GM12878 (cell line): ENCODE measurements around the gene CEP63. TPM values are rescaled to one million over a fixed set of nuclear protein-coding genes. Genes with fewer than 3 reads are reported as not detected.

Source experiments
- ATAC-seq: fragments of 200-7000 bp; cut with Tn5 transposase; 3 replicates; pipeline ENCODE4 v1.9.1; 2020; ENCODE audit warnings: mild to moderate bottlenecking, moderate library complexity
- BruUV-seq: library from RNA; stranded (reverse); fragments of 400-500 nt; replicated peaks from 2 replicates; lab custom pipeline; 2021; lab: Mats Ljungman, UMichigan
- CTCF ChIA-PET: fragments of 300-600 bp; sonication (Branson Sonifier 250); formaldehyde crosslinking; extraction: SDS; loops from one replicate; lab custom pipeline; 2021; ENCODE audit warnings: inconsistent platforms; lab: Yijun Ruan, JAX
- POLR2A ChIA-PET: fragments of 350-600 bp; formaldehyde crosslinking; extraction: SDS; loops from one replicate; lab custom pipeline; 2021; ENCODE audit warnings: inconsistent platforms; lab: Charles Lee
- RAD21 ChIA-PET: fragments of 300-600 bp; sonication (Branson Sonifier 250); formaldehyde crosslinking; loops from one replicate; lab custom pipeline; 2023; ENCODE audit warnings: antibody characterized with exemption; ENCODE audit not compliant: unreplicated experiment; lab: Charles Lee
- SMC1A ChIA-PET: fragments of 300-600 bp; sonication (Branson Sonifier 250); formaldehyde crosslinking; loops from one replicate; lab custom pipeline; 2023; ENCODE audit not compliant: unreplicated experiment, uncharacterized antibody; lab: Charles Lee
- DNase-seq: peaks from one replicate; pipeline ENCODE4 v3.0.0-alpha.2; 2011; ENCODE audit warnings: low read depth, low spot score
- FAIRE-seq: peaks from 3 replicates; lab custom pipeline; 2011; peaks lifted over from hg19 to GRCh38; lab: Jason Lieb, UNC
- H2AFZ ChIP-seq: 2 replicates; pipeline ENCODE4 v1.6.0; 2011; ENCODE audit warnings: low read depth, low read length, control low read depth; ENCODE audit not compliant: control insufficient read depth
- H3K27ac ChIP-seq: 2 replicates; pipeline ENCODE4 v1.5.1; 2011; ENCODE audit warnings: control low read depth; ENCODE audit not compliant: control insufficient read depth, insufficient read depth
- H3K27me3 ChIP-seq, 2 experiments: replicated peaks in 1 of 2; 2 replicates each; pipeline versions ENCODE4 v1.6.0 to v1.6.1; 2011; ENCODE audit warnings: low read length in 1 of 2; ENCODE audit not compliant: control insufficient read depth in 2 of 2, insufficient read depth in 2 of 2
- H3K36me3 ChIP-seq, 2 experiments: 2 replicates each; pipeline ENCODE4 v1.5.1; 2011; ENCODE audit warnings: low read length in 1 of 2; ENCODE audit not compliant: control insufficient read depth in 2 of 2, insufficient read depth in 2 of 2
- H3K4me1 ChIP-seq: 2 replicates; pipeline ENCODE4 v1.6.1; 2011; ENCODE audit warnings: mild to moderate bottlenecking, low read length, moderate library complexity, mixed read lengths; ENCODE audit not compliant: control insufficient read depth, insufficient read depth
- H3K4me2 ChIP-seq: 2 replicates; pipeline ENCODE4 v1.6.0; 2011; ENCODE audit warnings: control low read depth; ENCODE audit not compliant: control insufficient read depth, insufficient read depth
- H3K4me3 ChIP-seq: fragments of 200-600 bp; sonication (generic); 2 replicates; pipeline ENCODE4 v1.5.1; 2016
- H3K79me2 ChIP-seq: 2 replicates; pipeline ENCODE4 v1.6.0; 2011; ENCODE audit warnings: low read length; ENCODE audit not compliant: control insufficient read depth, insufficient read depth
- H3K9ac ChIP-seq: 2 replicates; pipeline ENCODE4 v1.8.0; 2011; ENCODE audit warnings: low read length, control low read depth, mixed read lengths; ENCODE audit not compliant: control insufficient read depth, insufficient read depth
- H3K9me3 ChIP-seq: replicated peaks from 3 replicates; pipeline ENCODE4 v1.5.1; 2011; ENCODE audit warnings: mild to moderate bottlenecking, low read length; ENCODE audit not compliant: control insufficient read depth, insufficient read depth
- H4K20me1 ChIP-seq: 2 replicates; pipeline ENCODE4 v1.6.0; 2011; ENCODE audit not compliant: control insufficient read depth, insufficient read depth
- ASH2L ChIP-seq: fragments of 300-600, 200-600 bp; sonication (generic); IDR thresholded peaks from 2 replicates; pipeline ENCODE4 v1.6.1; 2017; ENCODE audit warnings: low read depth, mild to moderate bottlenecking, borderline replicate concordance
- CREM ChIP-seq: IDR thresholded peaks from 2 replicates; pipeline ENCODE4 v1.6.1; 2014; ENCODE audit warnings: antibody characterized with exemption, low read depth
- ESRRA ChIP-seq: IDR thresholded peaks from 2 replicates; pipeline ENCODE4 v1.6.1; 2012; ENCODE audit warnings: mild to moderate bottlenecking, low read length, improper control_type of control experiment
- EZH2 ChIP-seq: IDR thresholded peaks from 2 replicates; pipeline ENCODE4 v1.6.1; 2012; ENCODE audit warnings: low read depth, mild to moderate bottlenecking, control low read depth, inconsistent platforms, low read length, borderline replicate concordance; ENCODE audit not compliant: control insufficient read depth
- FOXK2 ChIP-seq: fragments of 450-650 bp; IDR thresholded peaks from 2 replicates; pipeline ENCODE4 v1.6.1; 2017; ENCODE audit warnings: mild to moderate bottlenecking, moderate library complexity
- HDGF ChIP-seq: fragments of 450-650 bp; IDR thresholded peaks from 2 replicates; pipeline ENCODE4 v1.6.1; 2016; ENCODE audit warnings: antibody characterized with exemption
- KAT2A ChIP-seq: conservative IDR thresholded peaks from 2 replicates; pipeline ENCODE4 v1.6.1; 2011; ENCODE audit warnings: low read depth, low read length; ENCODE audit not compliant: control insufficient read depth
- MYB ChIP-seq: fragments of 150-350 bp; IDR thresholded peaks from 2 replicates; pipeline ENCODE4 v1.6.1; 2014; ENCODE audit warnings: mild to moderate bottlenecking, low read depth, low read length, borderline replicate concordance
- NFYA ChIP-seq: IDR thresholded peaks from 2 replicates; pipeline ENCODE4 v1.6.1; 2011; ENCODE audit warnings: low read depth, mild to moderate bottlenecking, low read length, improper control_type of control experiment, borderline replicate concordance
- SIX5 ChIP-seq: IDR thresholded peaks from 2 replicates; pipeline ENCODE4 v1.6.1; 2011; ENCODE audit warnings: mild to moderate bottlenecking, low read depth, low read length, moderate library complexity; ENCODE audit not compliant: severe bottlenecking
- SMARCA5 ChIP-seq: fragments of 450-650 bp; IDR thresholded peaks from 2 replicates; pipeline ENCODE4 v1.6.1; 2017; ENCODE audit warnings: mild to moderate bottlenecking
- TARDBP ChIP-seq: IDR thresholded peaks from 2 replicates; pipeline ENCODE4 v1.6.1; 2016; ENCODE audit warnings: borderline replicate concordance
- ZNF207 ChIP-seq: fragments of 450-650 bp; IDR thresholded peaks from 2 replicates; pipeline ENCODE4 v1.6.1; 2014; ENCODE audit warnings: antibody characterized with exemption, mild to moderate bottlenecking, borderline replicate concordance
- WGBS: methylation state at CpG from one replicate; pipeline ENCODE4 v1.1.6; 2016; ENCODE audit warnings: low lambda C conversion rate; ENCODE audit not compliant: insufficient replicate concordance, insufficient coverage; ENCODE audit errors: missing lambda C conversion rate; 5-methylcytosine and 5-hydroxymethylcytosine counted together
- in situ Hi-C: fragments of 300-500 bp; cut with MboI; formaldehyde crosslinking; loops from 9 replicates; pipeline ENCODE4 v1.14.3; 2018; ENCODE audit warnings: mixed read lengths
- intact Hi-C: fragments of 100-400 bp; cut with micrococcal nuclease; formaldehyde crosslinking; loops from one replicate; pipeline ENCODE4 v1.14.2; 2022; ENCODE audit not compliant: unreplicated experiment
- polyA plus RNA-seq, 11 experiments: library from polyadenylated mRNA; depleted of rRNA in 4 of 11; unstranded in 6 of 11; stranded (reverse) in 5 of 11; fragments of >200 nt; fragmentation: Nextera tagmentation in 4 of 11; fragmentation: Illumina TruSeq in 1 of 11; extraction: Ambion mirVana in 4 of 11; extraction: Trizol in 1 of 11; gene quantifications; 1 replicate in 1 of 11; 2 replicates in 10 of 11; pipeline versions ENCODE4 v1.2.1 to v1.2.3, GENCODE V29; 2011 to 2016; ENCODE audit warnings: inconsistent platforms in 2 of 11, missing spikeins in 2 of 11, low read depth in 1 of 11
- total RNA-seq, 4 experiments: library from RNA; depleted of rRNA in 3 of 4; stranded (reverse); fragments of >200 nt in 3 of 4; fragmentation: Illumina TruSeq in 1 of 4; extraction: Trizol in 1 of 4; gene quantifications; 2 replicates each; pipeline versions ENCODE4 v1.2.1 to v1.2.3, GENCODE V29; 2013 to 2021
- TF ChIP-seq, protein P1 (sequence below): IDR thresholded peaks from 2 replicates; pipeline ENCODE4 v1.6.1; 2012; ENCODE audit warnings: low read depth, low read length, improper control_type of control experiment
- TF ChIP-seq, protein P2 (sequence below): fragments of 450-650 bp; formaldehyde crosslinking; IDR thresholded peaks from 2 replicates; pipeline ENCODE4 v1.5.0; 2022; ENCODE audit warnings: mild to moderate bottlenecking, missing genetic modification characterization
- TF ChIP-seq, protein P3 (sequence below): IDR thresholded peaks from 2 replicates; pipeline ENCODE4 v1.6.1; 2012; ENCODE audit warnings: low read depth, low read length, improper control_type of control experiment
- TF ChIP-seq, protein P4 (sequence below): fragments of 150-350 bp; IDR thresholded peaks from 2 replicates; pipeline ENCODE4 v1.6.1; 2014; ENCODE audit warnings: mild to moderate bottlenecking, low read depth, low read length

The CEP63 gene
- total and polyA plus RNA-seq, 10 of the 15 experiments (the other 5 are each of a cell fraction or from before 2014, with no cell fraction given), result 14.0 to 36.9 (median 26.8) TPM

DNA sequence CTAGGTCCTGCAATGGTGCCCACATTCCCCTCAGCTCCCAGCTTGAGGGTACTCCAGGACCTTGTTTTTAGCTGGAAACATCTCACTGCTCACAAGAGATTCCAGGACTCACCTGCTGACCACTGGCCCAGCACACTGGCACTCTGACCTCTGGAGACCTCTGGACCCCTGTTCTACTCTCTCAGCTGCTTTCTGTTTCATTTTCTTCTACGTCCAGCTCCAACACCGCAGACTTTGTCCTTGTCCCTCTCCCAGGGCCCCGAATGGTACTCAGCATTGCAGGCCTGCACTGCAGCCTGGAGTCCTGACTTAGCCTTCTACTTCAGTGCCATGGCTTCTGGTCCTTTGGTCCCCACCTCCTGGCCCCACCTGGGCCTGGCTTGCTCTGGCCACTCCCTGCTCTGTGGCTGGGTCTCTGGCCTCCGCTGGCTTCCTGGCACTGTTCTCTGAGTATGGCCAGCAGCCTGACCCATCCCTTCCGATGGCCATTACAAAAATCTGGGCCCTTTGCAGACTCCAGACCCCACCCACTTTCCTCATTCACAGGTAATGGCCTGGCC, 137.0 kb downstream of the CEP63 start:
- Histone ChIP-seq H3K79me2 (no peaks in the 10 kb centered on the region), H3K36me3 (no peaks in the 10 kb centered on the region), H3K4me2 (no peak overlapping the region), H3K4me3 (no peak overlapping the region), H3K4me1 (no peaks in the 10 kb centered on the region), H3K9me3 (no peaks in the 10 kb centered on the region), H3K27ac (no peak overlapping the region), H4K20me1 (no peaks in the 10 kb centered on the region), H3K9ac (no peak overlapping the region), H2AFZ (no peak overlapping the region), H3K27me3 (no peaks in the 10 kb centered on the region; a peak in 2 of 4 replicates)
- FAIRE-seq (no peak), DNase-seq (no peak), ATAC-seq (no peak)
- ChIA-PET POLR2A (no interaction called here), CTCF (no interaction called here), RAD21 (no interaction called here), SMC1A (no interaction called here)
- in situ Hi-C loops (no loop called here), intact Hi-C loops (no loop called here)
- no TSS peak for BruUV-seq
- 51% methylated on average over 5 of the region's 5 CpGs for WGBS
- no peak for TF ChIP-seq KAT2A
- TF ChIP-seq MYB, result no peak
- no peak for TF ChIP-seq ASH2L
- TF ChIP-seq, protein P1, sequence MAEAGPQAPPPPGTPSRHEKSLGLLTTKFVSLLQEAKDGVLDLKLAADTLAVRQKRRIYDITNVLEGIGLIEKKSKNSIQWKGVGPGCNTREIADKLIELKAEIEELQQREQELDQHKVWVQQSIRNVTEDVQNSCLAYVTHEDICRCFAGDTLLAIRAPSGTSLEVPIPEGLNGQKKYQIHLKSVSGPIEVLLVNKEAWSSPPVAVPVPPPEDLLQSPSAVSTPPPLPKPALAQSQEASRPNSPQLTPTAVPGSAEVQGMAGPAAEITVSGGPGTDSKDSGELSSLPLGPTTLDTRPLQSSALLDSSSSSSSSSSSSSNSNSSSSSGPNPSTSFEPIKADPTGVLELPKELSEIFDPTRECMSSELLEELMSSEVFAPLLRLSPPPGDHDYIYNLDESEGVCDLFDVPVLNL, result no peak
- TF ChIP-seq SMARCA5, result no peak
- no peak for TF ChIP-seq NFYA
- TF ChIP-seq, protein P2, sequence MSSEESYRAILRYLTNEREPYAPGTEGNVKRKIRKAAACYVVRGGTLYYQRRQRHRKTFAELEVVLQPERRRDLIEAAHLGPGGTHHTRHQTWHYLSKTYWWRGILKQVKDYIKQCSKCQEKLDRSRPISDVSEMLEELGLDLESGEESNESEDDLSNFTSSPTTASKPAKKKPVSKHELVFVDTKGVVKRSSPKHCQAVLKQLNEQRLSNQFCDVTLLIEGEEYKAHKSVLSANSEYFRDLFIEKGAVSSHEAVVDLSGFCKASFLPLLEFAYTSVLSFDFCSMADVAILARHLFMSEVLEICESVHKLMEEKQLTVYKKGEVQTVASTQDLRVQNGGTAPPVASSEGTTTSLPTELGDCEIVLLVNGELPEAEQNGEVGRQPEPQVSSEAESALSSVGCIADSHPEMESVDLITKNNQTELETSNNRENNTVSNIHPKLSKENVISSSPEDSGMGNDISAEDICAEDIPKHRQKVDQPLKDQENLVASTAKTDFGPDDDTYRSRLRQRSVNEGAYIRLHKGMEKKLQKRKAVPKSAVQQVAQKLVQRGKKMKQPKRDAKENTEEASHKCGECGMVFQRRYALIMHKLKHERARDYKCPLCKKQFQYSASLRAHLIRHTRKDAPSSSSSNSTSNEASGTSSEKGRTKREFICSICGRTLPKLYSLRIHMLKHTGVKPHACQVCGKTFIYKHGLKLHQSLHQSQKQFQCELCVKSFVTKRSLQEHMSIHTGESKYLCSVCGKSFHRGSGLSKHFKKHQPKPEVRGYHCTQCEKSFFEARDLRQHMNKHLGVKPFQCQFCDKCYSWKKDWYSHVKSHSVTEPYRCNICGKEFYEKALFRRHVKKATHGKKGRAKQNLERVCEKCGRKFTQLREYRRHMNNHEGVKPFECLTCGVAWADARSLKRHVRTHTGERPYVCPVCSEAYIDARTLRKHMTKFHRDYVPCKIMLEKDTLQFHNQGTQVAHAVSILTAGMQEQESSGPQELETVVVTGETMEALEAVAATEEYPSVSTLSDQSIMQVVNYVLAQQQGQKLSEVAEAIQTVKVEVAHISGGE (CRISPR knock-in tag), result no peak
- TF ChIP-seq ESRRA, result no peak
- TF ChIP-seq FOXK2, result no peak
- TF ChIP-seq ZNF207, result no peak
- TF ChIP-seq SIX5, result no peak
- TF ChIP-seq EZH2, result no peak
- no peak for TF ChIP-seq TARDBP
- TF ChIP-seq, protein P3, sequence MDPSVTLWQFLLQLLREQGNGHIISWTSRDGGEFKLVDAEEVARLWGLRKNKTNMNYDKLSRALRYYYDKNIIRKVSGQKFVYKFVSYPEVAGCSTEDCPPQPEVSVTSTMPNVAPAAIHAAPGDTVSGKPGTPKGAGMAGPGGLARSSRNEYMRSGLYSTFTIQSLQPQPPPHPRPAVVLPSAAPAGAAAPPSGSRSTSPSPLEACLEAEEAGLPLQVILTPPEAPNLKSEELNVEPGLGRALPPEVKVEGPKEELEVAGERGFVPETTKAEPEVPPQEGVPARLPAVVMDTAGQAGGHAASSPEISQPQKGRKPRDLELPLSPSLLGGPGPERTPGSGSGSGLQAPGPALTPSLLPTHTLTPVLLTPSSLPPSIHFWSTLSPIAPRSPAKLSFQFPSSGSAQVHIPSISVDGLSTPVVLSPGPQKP, result no peak
- TF ChIP-seq CREM, result no peak
- TF ChIP-seq, protein P4, sequence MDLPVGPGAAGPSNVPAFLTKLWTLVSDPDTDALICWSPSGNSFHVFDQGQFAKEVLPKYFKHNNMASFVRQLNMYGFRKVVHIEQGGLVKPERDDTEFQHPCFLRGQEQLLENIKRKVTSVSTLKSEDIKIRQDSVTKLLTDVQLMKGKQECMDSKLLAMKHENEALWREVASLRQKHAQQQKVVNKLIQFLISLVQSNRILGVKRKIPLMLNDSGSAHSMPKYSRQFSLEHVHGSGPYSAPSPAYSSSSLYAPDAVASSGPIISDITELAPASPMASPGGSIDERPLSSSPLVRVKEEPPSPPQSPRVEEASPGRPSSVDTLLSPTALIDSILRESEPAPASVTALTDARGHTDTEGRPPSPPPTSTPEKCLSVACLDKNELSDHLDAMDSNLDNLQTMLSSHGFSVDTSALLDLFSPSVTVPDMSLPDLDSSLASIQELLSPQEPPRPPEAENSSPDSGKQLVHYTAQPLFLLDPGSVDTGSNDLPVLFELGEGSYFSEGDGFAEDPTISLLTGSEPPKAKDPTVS, result no peak
- no peak for TF ChIP-seq HDGF
